Measurements from ENCODE around the gene FRYL. TPM values are rescaled to one million over a fixed set of nuclear protein-coding genes. Genes with fewer than 3 reads are reported as not detected.
"Not testable (repeated sequence)": the region's sequence is repeated elsewhere in the genome, so short reads cannot be mapped to it uniquely, and the experiment has no call there.

Gene FRYL
- polyA plus RNA-seq, 6 donors from 2014 or later, result 24.4 to 49.5 (median 37.9) TPM

GRCh38 chr4:48778431-48779094 lies 1.5 kb downstream of the FRYL start:
- no peaks in the 10 kb centered on the region for H3K36me3 Mint-ChIP-seq
- peak overlapping the region; percentile 92 to 99 (median 95) for H3K4me3 Mint-ChIP-seq
- no peak for DNase-seq
- no peak for ATAC-seq (ENCODE audit: low read depth in 2 of 2)
- H3K27ac Mint-ChIP-seq, result peak overlapping the region; percentile 69 to 97 (median 91)
- no peaks in the 10 kb centered on the region for H3K9me3 Mint-ChIP-seq
- peaks cover 21 to 56% (median 53%) of the 10 kb centered on the region in 3 donors for H3K4me1 Mint-ChIP-seq
- no peaks in the 10 kb centered on the region for H3K27me3 Mint-ChIP-seq

GRCh38 chr4:48777739-48778138 lies 2.3 kb downstream of the FRYL start:
- ATAC-seq (ENCODE audit: low read depth in 2 of 2), result no peak
- Mint-ChIP-seq H3K36me3 (no peaks in the 10 kb centered on the region), H3K27ac (peak overlapping the region; percentile 28 to 90 (median 62)), H3K4me1 (peaks cover 28 to 64% (median 61%) of the 10 kb centered on the region in 3 donors), H3K9me3 (no peaks in the 10 kb centered on the region), H3K27me3 (no peaks in the 10 kb centered on the region), H3K4me3 (peak overlapping the region; percentile 68 to 99 (median 94))
- DNase-seq, result no peak

GRCh38 chr4:48774760-48775710 lies 5.0 kb downstream of the FRYL start:
- no peak for ATAC-seq (ENCODE audit: low read depth in 2 of 2)
- peak overlapping the region in 1 of 6 donors; percentile 22 for H3K27ac Mint-ChIP-seq
- H3K27me3 Mint-ChIP-seq, result no peaks in the 10 kb centered on the region
- H3K36me3 Mint-ChIP-seq, result no peaks in the 10 kb centered on the region
- no peak for DNase-seq
- peak overlapping the region in 2 of 8 donors; percentile 3 to 63 for H3K4me3 Mint-ChIP-seq
- H3K9me3 Mint-ChIP-seq, result no peaks in the 10 kb centered on the region
- peaks cover 41 to 74% (median 72%) of the 10 kb centered on the region in 3 donors for H3K4me1 Mint-ChIP-seq

- ATAC-seq (ENCODE audit: low read depth in 2 of 2), result peak; percentile 32 to 50
- peak overlapping the region in 4 of 6 donors; percentile 13 to 84 (median 72) for H3K27ac Mint-ChIP-seq
- DNase-seq, result no peak
- H3K36me3 Mint-ChIP-seq, result peaks cover under 1 to 1% of the 10 kb centered on the region in 2 donors
- peaks cover 44 to 80% (median 77%) of the 10 kb centered on the region in 3 donors for H3K4me1 Mint-ChIP-seq
- H3K4me3 Mint-ChIP-seq, result peak overlapping the region in 4 of 8 donors; percentile 7 to 58 (median 42)
- no peaks in the 10 kb centered on the region for H3K27me3 Mint-ChIP-seq
- H3K9me3 Mint-ChIP-seq, result no peaks in the 10 kb centered on the region
Observed at GRCh38 chr4:48772556-48772955, 7.5 kb downstream of the FRYL start.

- no peak for ATAC-seq (ENCODE audit: low read depth in 2 of 2)
Observed at GRCh38 chr4:48767055-48767929, 12.8 kb downstream of the FRYL start.

GRCh38 chr4:48766131-48766792 lies 13.8 kb downstream of the FRYL start:
- peak; percentile 69 to 81 for ATAC-seq (ENCODE audit: low read depth in 2 of 2)
- peak overlapping the region in 3 of 6 donors; percentile 16 to 82 (median 81) for H3K27ac Mint-ChIP-seq
- H3K36me3 Mint-ChIP-seq, result peaks cover 7 to 8% of the 10 kb centered on the region in 2 donors
- no peaks in the 10 kb centered on the region for H3K27me3 Mint-ChIP-seq
- no peaks in the 10 kb centered on the region for H3K9me3 Mint-ChIP-seq
- peaks cover 43 to 64% (median 61%) of the 10 kb centered on the region in 3 donors for H3K4me1 Mint-ChIP-seq
- no peak for DNase-seq
- H3K4me3 Mint-ChIP-seq, result peak overlapping the region in 3 of 8 donors; percentile 1 to 70 (median 37)

More at GRCh38 chr4:48767055-48767929, 12.8 kb downstream of the FRYL start:
- H3K4me1 Mint-ChIP-seq, result peaks cover 46 to 66% (median 63%) of the 10 kb centered on the region in 3 donors
- H3K9me3 Mint-ChIP-seq, result no peaks in the 10 kb centered on the region
- H3K27me3 Mint-ChIP-seq, result no peaks in the 10 kb centered on the region
- H3K4me3 Mint-ChIP-seq, result peak overlapping the region in 2 of 8 donors; percentile 29 to 51
- H3K36me3 Mint-ChIP-seq, result peaks cover 7 to 8% of the 10 kb centered on the region in 2 donors
- no peak for DNase-seq
- peak overlapping the region in 2 of 6 donors; percentile 29 to 54 for H3K27ac Mint-ChIP-seq

- peaks cover 5 to 11% of the 10 kb centered on the region in 2 donors for H3K36me3 Mint-ChIP-seq
- H3K4me3 Mint-ChIP-seq, result no peak overlapping the region
- ATAC-seq (ENCODE audit: low read depth in 2 of 2) (no peak), DNase-seq (no peak)
- H3K27ac Mint-ChIP-seq, result no peak overlapping the region
- H3K9me3 Mint-ChIP-seq, result peaks cover 0 to 3% (median 0%) of the 10 kb centered on the region in 7 donors
- H3K27me3 Mint-ChIP-seq, result no peaks in the 10 kb centered on the region
- peaks cover 33 to 57% (median 49%) of the 10 kb centered on the region in 3 donors for H3K4me1 Mint-ChIP-seq
Observed at GRCh38 chr4:48762408-48762807, 17.7 kb downstream of the FRYL start.

- H3K27ac Mint-ChIP-seq, result peak overlapping the region in 2 of 6 donors; percentile 10 to 17
- H3K4me1 Mint-ChIP-seq, result peaks cover 32 to 55% (median 49%) of the 10 kb centered on the region in 3 donors
- H3K9me3 Mint-ChIP-seq, result peaks cover 0 to 3% (median 0%) of the 10 kb centered on the region in 7 donors
- no peak for ATAC-seq (ENCODE audit: low read depth in 2 of 2)
- H3K4me3 Mint-ChIP-seq, result no peak overlapping the region
- DNase-seq, result no peak
- H3K27me3 Mint-ChIP-seq, result no peaks in the 10 kb centered on the region
- H3K36me3 Mint-ChIP-seq, result peaks cover 0 to 5% of the 10 kb centered on the region in 2 donors
Observed at GRCh38 chr4:48761286-48761685, 18.8 kb downstream of the FRYL start.

- not testable (repeated sequence) for H3K27me3 Mint-ChIP-seq; ATAC-seq (ENCODE audit: low read depth in 2 of 2); DNase-seq; H3K4me3 Mint-ChIP-seq; H3K27ac Mint-ChIP-seq; H3K9me3 Mint-ChIP-seq
- Mint-ChIP-seq H3K36me3 (peaks cover 0 to 14% of the 10 kb centered on the region in 2 donors), H3K4me1 (peaks cover 32 to 55% (median 46%) of the 10 kb centered on the region in 3 donors)
Observed at GRCh38 chr4:48758703-48759102, 21.4 kb downstream of the FRYL start.

GRCh38 chr4:48756689-48757220 lies 23.3 kb downstream of the FRYL start:
- Mint-ChIP-seq H3K9me3 (peaks cover 0 to 8% (median 3%) of the 10 kb centered on the region in 7 donors), H3K36me3 (peaks cover 0 to 14% of the 10 kb centered on the region in 2 donors), H3K27me3 (no peaks in the 10 kb centered on the region), H3K4me3 (peak overlapping the region in 1 of 8 donors; percentile 7), H3K27ac (peak overlapping the region in 3 of 6 donors; percentile 10 to 36 (median 18)), H3K4me1 (peaks cover 45 to 71% (median 59%) of the 10 kb centered on the region in 3 donors)
- ATAC-seq (ENCODE audit: low read depth in 2 of 2), result no peak
- DNase-seq, result no peak

- peaks cover 57 to 76% (median 59%) of the 10 kb centered on the region in 3 donors for H3K4me1 Mint-ChIP-seq
- no peak overlapping the region for H3K27ac Mint-ChIP-seq
- peaks cover 0 to 8% (median 3%) of the 10 kb centered on the region in 7 donors for H3K9me3 Mint-ChIP-seq
- H3K27me3 Mint-ChIP-seq, result no peaks in the 10 kb centered on the region
- no peak for DNase-seq
- peaks cover 0 to 14% of the 10 kb centered on the region in 2 donors for H3K36me3 Mint-ChIP-seq
- no peak for ATAC-seq (ENCODE audit: low read depth in 2 of 2)
- no peak overlapping the region for H3K4me3 Mint-ChIP-seq
Observed at GRCh38 chr4:48755281-48755680, 24.8 kb downstream of the FRYL start.

GRCh38 chr4:48753159-48753558 lies 26.9 kb downstream of the FRYL start:
- H3K36me3 Mint-ChIP-seq, result peaks cover 0 to 9% of the 10 kb centered on the region in 2 donors
- ATAC-seq (ENCODE audit: low read depth in 2 of 2) (no peak), DNase-seq (no peak)
- peak overlapping the region in 3 of 6 donors; percentile 48 to 88 (median 65) for H3K27ac Mint-ChIP-seq
- no peaks in the 10 kb centered on the region for H3K27me3 Mint-ChIP-seq
- peaks cover 61 to 79% (median 68%) of the 10 kb centered on the region in 3 donors for H3K4me1 Mint-ChIP-seq
- H3K9me3 Mint-ChIP-seq, result peaks cover 0 to 8% (median 0%) of the 10 kb centered on the region in 7 donors
- peak overlapping the region in 3 of 8 donors; percentile 23 to 40 (median 35) for H3K4me3 Mint-ChIP-seq

Data from naive B cell (primary cell).